ENCODE data around the gene SPIB.

SPIB gene

DNA sequence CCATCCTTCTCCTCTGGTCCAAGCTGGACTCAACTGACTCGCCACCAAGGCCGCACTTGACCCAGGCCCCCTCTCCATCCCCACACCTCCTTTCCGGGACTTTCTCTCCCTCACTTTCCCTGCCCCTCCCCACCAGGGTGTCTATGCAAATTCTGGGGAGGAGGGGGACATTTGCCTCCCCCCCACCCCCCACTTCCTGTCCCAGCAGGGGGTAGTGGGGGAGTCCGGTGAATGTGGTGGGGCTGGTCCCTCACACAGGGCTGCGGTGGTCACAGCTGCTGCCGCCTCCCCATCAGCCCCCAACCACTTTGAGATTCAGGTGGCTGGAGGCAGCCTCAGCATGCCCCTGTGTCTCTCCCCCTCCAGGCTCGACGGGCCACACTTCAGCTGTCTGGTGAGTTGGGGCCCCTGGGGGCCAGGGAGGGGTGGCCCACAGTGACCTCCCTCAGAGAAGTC lies 870 bp downstream of the SPIB start:
- Histone ChIP-seq H2AFZ (ENCODE audit: low read depth, low read length) (no peak overlapping the region), H3K9ac (ENCODE audit: low read length) (peak overlapping the region; percentile 98)

DNA sequence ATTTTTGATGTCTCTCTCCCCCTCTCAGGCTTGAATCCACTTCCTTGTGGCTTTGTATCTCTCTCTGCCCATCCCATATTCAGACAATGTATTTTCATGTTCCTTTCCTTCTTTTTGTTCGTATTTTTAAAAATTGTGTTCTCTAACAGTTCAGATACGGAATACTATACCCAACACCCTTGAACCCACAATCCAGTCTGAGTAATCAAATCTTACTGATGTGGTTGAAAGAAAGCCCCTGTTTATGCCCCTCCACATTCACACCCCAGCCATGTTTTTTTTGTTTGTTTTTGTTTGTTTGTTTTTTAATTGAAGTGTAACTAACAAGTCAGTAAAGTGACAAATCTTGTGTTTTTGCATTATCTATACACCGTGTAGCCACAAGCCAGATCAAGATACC lies 1.4 kb downstream of the SPIB start:
- H4K20me1 ChIP-seq (ENCODE audit: insufficient read depth, low read length): peaks cover 39% of the 10 kb centered on the region
- H3K9me3 ChIP-seq (ENCODE audit: insufficient read depth, low read length): 0 out of 2 replicates have a peak, but pooled peaks cover 3% of the 10 kb centered on the region
- no peak overlapping the region for H2AFZ ChIP-seq (ENCODE audit: low read depth, low read length)
- TF ChIP-seq, protein P1, sequence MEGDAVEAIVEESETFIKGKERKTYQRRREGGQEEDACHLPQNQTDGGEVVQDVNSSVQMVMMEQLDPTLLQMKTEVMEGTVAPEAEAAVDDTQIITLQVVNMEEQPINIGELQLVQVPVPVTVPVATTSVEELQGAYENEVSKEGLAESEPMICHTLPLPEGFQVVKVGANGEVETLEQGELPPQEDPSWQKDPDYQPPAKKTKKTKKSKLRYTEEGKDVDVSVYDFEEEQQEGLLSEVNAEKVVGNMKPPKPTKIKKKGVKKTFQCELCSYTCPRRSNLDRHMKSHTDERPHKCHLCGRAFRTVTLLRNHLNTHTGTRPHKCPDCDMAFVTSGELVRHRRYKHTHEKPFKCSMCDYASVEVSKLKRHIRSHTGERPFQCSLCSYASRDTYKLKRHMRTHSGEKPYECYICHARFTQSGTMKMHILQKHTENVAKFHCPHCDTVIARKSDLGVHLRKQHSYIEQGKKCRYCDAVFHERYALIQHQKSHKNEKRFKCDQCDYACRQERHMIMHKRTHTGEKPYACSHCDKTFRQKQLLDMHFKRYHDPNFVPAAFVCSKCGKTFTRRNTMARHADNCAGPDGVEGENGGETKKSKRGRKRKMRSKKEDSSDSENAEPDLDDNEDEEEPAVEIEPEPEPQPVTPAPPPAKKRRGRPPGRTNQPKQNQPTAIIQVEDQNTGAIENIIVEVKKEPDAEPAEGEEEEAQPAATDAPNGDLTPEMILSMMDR (IDR thresholded peaks at IDR 0.05; ENCODE audit: low read depth, low read length): no peak
- TF ChIP-seq EZH2phosphoT487 (IDR thresholded peaks at IDR 0.05; ENCODE audit: low read depth): no peak
- H3K79me2 ChIP-seq (ENCODE audit: low read length): peaks cover 49% of the 10 kb centered on the region
- peak overlapping the region; percentile 98 for H3K9ac ChIP-seq (ENCODE audit: low read length)
- H3K36me3 ChIP-seq (replicated peaks; ENCODE audit: low read depth, low read length): peaks cover 52% of the 10 kb centered on the region
- H3K27me3 ChIP-seq (ENCODE audit: low read depth, low read length): no peaks in the 10 kb centered on the region
- peaks cover 68% of the 10 kb centered on the region for H3K4me1 ChIP-seq (ENCODE audit: low read length)
- H3K4me3 ChIP-seq (ENCODE audit: low read length): peak overlapping the region; percentile 91
- H3K27ac ChIP-seq (ENCODE audit: low read length): peak overlapping the region; percentile 91
- H3K4me2 ChIP-seq (ENCODE audit: low read length): peak overlapping the region; percentile 94

More for the DNA sequence above, 870 bp downstream of the SPIB start:
- H3K36me3 ChIP-seq (replicated peaks; ENCODE audit: low read depth, low read length): peaks cover 50% of the 10 kb centered on the region
- TF ChIP-seq EZH2phosphoT487 (IDR thresholded peaks at IDR 0.05; ENCODE audit: low read depth): no peak
- TF ChIP-seq, protein P1 (IDR thresholded peaks at IDR 0.05; ENCODE audit: low read depth, low read length): no peak
- H3K4me3 ChIP-seq (ENCODE audit: low read length): peak overlapping the region; percentile 91
- peaks cover 39% of the 10 kb centered on the region for H4K20me1 ChIP-seq (ENCODE audit: insufficient read depth, low read length)
- H3K4me2 ChIP-seq (ENCODE audit: low read length): peak overlapping the region; percentile 94
- peaks cover 49% of the 10 kb centered on the region for H3K79me2 ChIP-seq (ENCODE audit: low read length)
- H3K9me3 ChIP-seq (ENCODE audit: insufficient read depth, low read length): 0 out of 2 replicates have a peak, but pooled peaks cover 3% of the 10 kb centered on the region
- H3K4me1 ChIP-seq (ENCODE audit: low read length): peaks cover 73% of the 10 kb centered on the region
- H3K27ac ChIP-seq (ENCODE audit: low read length): peak overlapping the region; percentile 91
- H3K27me3 ChIP-seq (ENCODE audit: low read depth, low read length): no peaks in the 10 kb centered on the region

DNA sequence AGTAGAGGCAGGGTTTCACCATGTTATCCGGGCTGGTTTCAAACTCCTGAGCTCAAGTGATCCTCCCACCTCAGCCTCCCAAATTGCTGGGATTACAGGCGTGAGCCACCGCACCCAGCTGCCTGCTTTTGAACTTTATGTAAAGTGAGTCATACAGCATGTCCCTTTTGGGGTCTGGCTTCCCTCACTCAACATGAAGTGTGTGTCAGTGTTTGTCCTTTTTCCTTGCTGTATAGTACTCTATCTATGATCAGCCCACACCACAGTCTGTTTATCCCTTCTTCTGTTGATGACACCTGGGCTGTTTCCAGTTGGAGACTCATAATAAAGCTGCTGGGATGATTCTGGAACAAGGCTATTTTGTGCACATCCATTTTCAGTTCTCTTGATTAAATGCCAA lies 2.1 kb downstream of the SPIB start:
- peak overlapping the region; percentile 98 for H3K9ac ChIP-seq (ENCODE audit: low read length)
- H4K20me1 ChIP-seq (ENCODE audit: insufficient read depth, low read length): peaks cover 42% of the 10 kb centered on the region
- H3K9me3 ChIP-seq (ENCODE audit: insufficient read depth, low read length): 0 out of 2 replicates have a peak, but pooled peaks cover 3% of the 10 kb centered on the region
- H2AFZ ChIP-seq (ENCODE audit: low read depth, low read length): no peak overlapping the region
- peaks cover 49% of the 10 kb centered on the region for H3K79me2 ChIP-seq (ENCODE audit: low read length)
- peak overlapping the region; percentile 91 for H3K4me3 ChIP-seq (ENCODE audit: low read length)
- TF ChIP-seq, protein P1 (IDR thresholded peaks at IDR 0.05; ENCODE audit: low read depth, low read length): no peak
- no peak for TF ChIP-seq EZH2phosphoT487 (IDR thresholded peaks at IDR 0.05; ENCODE audit: low read depth)
- no peaks in the 10 kb centered on the region for H3K27me3 ChIP-seq (ENCODE audit: low read depth, low read length)
- H3K4me1 ChIP-seq (ENCODE audit: low read length): peaks cover 64% of the 10 kb centered on the region
- H3K36me3 ChIP-seq (replicated peaks; ENCODE audit: low read depth, low read length): peaks cover 58% of the 10 kb centered on the region
- H3K27ac ChIP-seq (ENCODE audit: low read length): peak overlapping the region; percentile 91
- peak overlapping the region; percentile 94 for H3K4me2 ChIP-seq (ENCODE audit: low read length)

DNA sequence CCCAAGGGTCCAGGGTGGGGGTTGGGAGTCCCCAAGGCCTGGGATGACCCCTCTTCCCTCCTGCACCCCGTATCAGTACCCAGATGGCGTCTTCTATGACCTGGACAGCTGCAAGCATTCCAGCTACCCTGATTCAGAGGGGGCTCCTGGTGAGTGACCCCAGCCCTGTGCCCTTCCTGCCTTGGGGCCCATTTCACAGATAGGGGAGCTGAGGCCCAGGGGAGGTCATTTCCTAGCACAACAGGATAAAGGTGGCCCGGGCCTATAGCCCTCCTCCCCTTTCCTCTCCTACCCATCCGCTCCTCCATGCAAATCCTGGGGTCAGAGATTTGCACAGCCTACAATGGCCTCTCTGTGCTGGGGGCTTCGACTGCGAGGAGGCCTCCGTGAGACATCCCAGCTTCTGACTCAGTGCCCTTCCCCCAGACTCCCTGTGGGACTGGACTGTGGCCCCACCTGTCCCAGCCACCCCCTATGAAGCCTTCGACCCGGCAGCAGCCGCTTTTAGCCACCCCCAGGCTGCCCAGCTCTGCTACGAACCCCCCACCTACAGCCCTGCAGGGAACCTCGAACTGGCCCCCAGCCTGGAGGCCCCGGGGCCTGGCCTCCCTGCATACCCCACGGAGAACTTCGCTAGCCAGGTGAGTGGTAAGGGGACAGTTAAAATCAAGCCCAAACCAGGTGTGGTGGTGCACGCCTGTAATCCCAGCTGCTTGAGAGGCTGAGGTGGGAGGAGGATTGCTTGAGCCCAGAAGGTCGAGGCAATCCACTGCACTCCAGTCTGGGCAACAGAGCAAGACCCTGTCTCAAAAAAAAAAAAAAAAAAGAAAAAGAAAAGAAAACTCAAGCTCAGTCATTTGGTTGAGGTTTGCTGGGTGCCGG lies 3.9 kb downstream of the SPIB start:
- H3K9ac ChIP-seq (ENCODE audit: low read length): peak overlapping the region; percentile 62
- H3K4me1 ChIP-seq (ENCODE audit: low read length): peaks cover 51% of the 10 kb centered on the region
- H3K4me3 ChIP-seq (ENCODE audit: low read length): peak overlapping the region; percentile 91
- no peaks in the 10 kb centered on the region for H3K27me3 ChIP-seq (ENCODE audit: low read depth, low read length)
- peaks cover 49% of the 10 kb centered on the region for H3K79me2 ChIP-seq (ENCODE audit: low read length)
- no peak overlapping the region for H2AFZ ChIP-seq (ENCODE audit: low read depth, low read length)
- 0 out of 2 replicates have a peak, but pooled peaks cover 3% of the 10 kb centered on the region for H3K9me3 ChIP-seq (ENCODE audit: insufficient read depth, low read length)
- TF ChIP-seq, protein P1 (IDR thresholded peaks at IDR 0.05; ENCODE audit: low read depth, low read length): no peak
- TF ChIP-seq EZH2phosphoT487 (IDR thresholded peaks at IDR 0.05; ENCODE audit: low read depth): no peak
- peak overlapping the region; percentile 94 for H3K4me2 ChIP-seq (ENCODE audit: low read length)
- peak overlapping the region; percentile 91 for H3K27ac ChIP-seq (ENCODE audit: low read length)
- H4K20me1 ChIP-seq (ENCODE audit: insufficient read depth, low read length): peaks cover 45% of the 10 kb centered on the region
- peaks cover 66% of the 10 kb centered on the region for H3K36me3 ChIP-seq (replicated peaks; ENCODE audit: low read depth, low read length)

All from OCI-LY3 (cell line).